Neural cell (in vitro differentiated cells): ENCODE results near the gene NECTIN1. TPM values are rescaled to one million over a fixed set of nuclear protein-coding genes. Genes with fewer than 3 reads are reported as not detected.

ENCODE experiments used
- H2AFZ ChIP-seq: fragments of 200-600, 300-800 bp; sonication (generic), shearing (Covaris generic); 2 replicates; pipeline ENCODE4 v1.6.0; 2014; ENCODE audit warnings: low read depth, mild to moderate bottlenecking, antibody characterized with exemption, low read length, moderate library complexity
- H3F3A ChIP-seq: fragments of 200-600 bp; shearing (Covaris generic); 2 replicates; pipeline ENCODE4 v1.6.1; 2016; ENCODE audit warnings: mild to moderate bottlenecking, moderate library complexity, mixed read lengths, antibody characterized with exemption, low read length; ENCODE audit not compliant: insufficient read depth, poor library complexity, severe bottlenecking
- H3K27ac ChIP-seq: fragments of 200-600, 300-800 bp; sonication (generic), shearing (Covaris generic); 2 replicates; pipeline ENCODE4 v1.5.1; 2014; ENCODE audit warnings: mild to moderate bottlenecking, low read length, moderate library complexity
- H3K27me3 ChIP-seq: fragments of 300-800, 200-600 bp; sonication (generic), shearing (Covaris generic); 2 replicates; pipeline ENCODE4 v1.6.0; 2014; ENCODE audit warnings: mild to moderate bottlenecking, low read depth, low read length, moderate library complexity; ENCODE audit not compliant: insufficient read depth
- H3K36me3 ChIP-seq: fragments of 300-800, 200-600 bp; sonication (generic), shearing (Covaris generic); 2 replicates; pipeline ENCODE4 v1.5.1; 2014; ENCODE audit warnings: mild to moderate bottlenecking, antibody characterized with exemption, low read length, moderate library complexity; ENCODE audit not compliant: insufficient read depth
- H3K4me2 ChIP-seq: fragments of 300-800, 200-600 bp; sonication (generic), shearing (Covaris generic); 2 replicates; pipeline ENCODE4 v1.6.0; 2014; ENCODE audit warnings: mild to moderate bottlenecking, low read length
- H3K4me3 ChIP-seq: fragments of 300-800, 200-600 bp; sonication (generic), shearing (Covaris generic); 2 replicates; pipeline ENCODE4 v1.5.1; 2014; ENCODE audit warnings: mild to moderate bottlenecking, low read length, moderate library complexity
- H3K79me2 ChIP-seq: fragments of 200-600 bp; shearing (Covaris generic); replicated peaks from 2 replicates; pipeline ENCODE4 v1.6.0; 2014; ENCODE audit warnings: mild to moderate bottlenecking, low read length, moderate library complexity; ENCODE audit not compliant: insufficient read depth
- H3K9ac ChIP-seq: fragments of 300-800, 200-600 bp; sonication (generic), shearing (Covaris generic); 2 replicates; pipeline ENCODE4 v1.6.1; 2016; ENCODE audit warnings: mild to moderate bottlenecking, low read length, mixed read lengths
- H3K9me2 ChIP-seq: fragments of 200-600 bp; shearing (Covaris generic); 2 replicates; pipeline ENCODE4 v1.6.1; 2016; ENCODE audit warnings: mild to moderate bottlenecking, low read length, mixed read lengths; ENCODE audit not compliant: insufficient read depth
- H3K9me3 ChIP-seq: fragments of 200-600, 300-800 bp; sonication (generic), shearing (Covaris generic); 2 replicates; pipeline ENCODE4 v1.6.1; 2016; ENCODE audit warnings: mild to moderate bottlenecking, mixed run types, low read length, moderate library complexity, mixed read lengths
- H4K20me1 ChIP-seq: fragments of 200-600 bp; shearing (Covaris generic); 2 replicates; pipeline ENCODE4 v1.6.1; 2016; ENCODE audit warnings: mild to moderate bottlenecking, mixed run types; ENCODE audit not compliant: insufficient read depth
- CTCF ChIP-seq: fragments of 450-650 bp; IDR thresholded peaks from 2 replicates; pipeline ENCODE4 v1.5.1; 2014; ENCODE audit warnings: antibody characterized with exemption, mild to moderate bottlenecking, moderate library complexity; ENCODE audit not compliant: poor library complexity, severe bottlenecking
- EP300 ChIP-seq: fragments of 450-650 bp; conservative IDR thresholded peaks from 2 replicates; pipeline ENCODE4 v1.6.1; 2014; ENCODE audit warnings: antibody characterized with exemption, mild to moderate bottlenecking, moderate library complexity; ENCODE audit not compliant: poor library complexity, severe bottlenecking
- REST ChIP-seq: IDR thresholded peaks from 2 replicates; pipeline ENCODE4 v1.6.1; 2012; ENCODE audit warnings: borderline replicate concordance
- TAF1 ChIP-seq: IDR thresholded peaks from 2 replicates; pipeline ENCODE4 v1.6.1; 2012; ENCODE audit warnings: low read depth
- polyA plus RNA-seq: library from polyadenylated mRNA; depleted of rRNA; stranded (reverse); fragments of >200 nt; gene quantifications from 2 replicates; pipeline ENCODE4 v1.2.3, GENCODE V29; 2014

The NECTIN1 gene
- polyA plus RNA-seq, 1 donor from 2014 or later, result 5.6 TPM

DNA sequence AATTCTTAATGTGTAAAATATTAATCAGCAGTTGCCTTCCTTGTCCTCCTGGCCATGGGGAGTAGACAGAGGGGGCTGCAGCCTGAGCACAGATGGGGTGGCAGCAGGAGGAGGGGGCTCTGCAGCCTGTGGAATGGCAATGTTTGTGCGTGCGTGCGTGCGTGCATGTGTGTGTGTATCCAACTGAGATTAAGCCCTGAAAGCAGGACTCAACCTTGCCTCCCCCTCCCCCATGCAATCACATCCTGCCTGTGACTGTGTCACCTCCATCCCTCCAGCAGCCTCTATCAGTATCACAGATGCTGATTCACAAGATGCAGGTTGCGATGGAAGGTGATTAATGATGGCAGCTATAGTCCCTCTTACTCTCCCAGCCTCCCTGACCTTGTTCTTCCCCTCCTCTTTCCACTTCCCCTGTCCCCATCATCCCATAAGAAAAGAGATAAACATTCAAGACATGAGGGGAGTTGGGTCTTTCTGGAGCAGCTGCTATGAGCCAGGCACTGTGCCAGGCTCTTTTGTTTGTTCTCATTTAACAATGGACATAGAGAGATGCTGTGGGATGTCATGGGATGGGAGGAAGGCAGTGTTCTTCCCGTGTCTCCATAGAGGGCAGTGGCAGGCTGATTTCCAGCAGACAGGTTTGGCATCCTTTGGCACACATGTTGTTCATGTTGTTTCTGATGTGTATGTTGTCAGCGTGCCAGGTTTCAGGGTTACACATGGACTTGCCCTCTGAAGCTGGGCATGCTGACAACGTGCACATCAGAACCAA, 43.8 kb upstream of the NECTIN1 start:
- Histone ChIP-seq H3K4me2 (no peak overlapping the region), H3K36me3 (no peaks in the 10 kb centered on the region), H3K9ac (no peak overlapping the region), H3K9me3 (no peaks in the 10 kb centered on the region), H3K27me3 (peaks cover 14% of the 10 kb centered on the region), H4K20me1 (no peaks in the 10 kb centered on the region), H3K9me2 (no peaks in the 10 kb centered on the region), H3K79me2 (no peaks in the 10 kb centered on the region), H3K4me3 (no peak overlapping the region), H2AFZ (no peak overlapping the region), H3F3A (no peaks in the 10 kb centered on the region), H3K27ac (no peak overlapping the region)
- TF ChIP-seq EP300, result no peak
- peak; percentile 11 for TF ChIP-seq CTCF

GRCh38 chr11:119772076-119772475, 43.1 kb upstream of the NECTIN1 start:
- Histone ChIP-seq H3K4me2 (no peak overlapping the region), H3K27ac (no peak overlapping the region), H3K27me3 (peaks cover 14% of the 10 kb centered on the region), H2AFZ (no peak overlapping the region), H3K9me3 (no peaks in the 10 kb centered on the region), H3K9ac (no peak overlapping the region), H3K79me2 (no peaks in the 10 kb centered on the region), H3K9me2 (no peaks in the 10 kb centered on the region), H3K4me3 (no peak overlapping the region), H3F3A (no peaks in the 10 kb centered on the region), H3K36me3 (no peaks in the 10 kb centered on the region), H4K20me1 (no peaks in the 10 kb centered on the region)
- TF ChIP-seq REST, result no peak
- TF ChIP-seq TAF1, result no peak
- no peak for TF ChIP-seq CTCF
